HG02938 (cell line): ENCODE measurements around the gene HOXC11.

ENCODE experiments used
- ATAC-seq: cut with Tn5 transposase; IDR thresholded peaks from one replicate; pipeline ENCODE4 v1.9.1; 2021; ENCODE audit warnings: mild to moderate bottlenecking, moderate library complexity; ENCODE audit not compliant: unreplicated experiment

Gene HOXC11

DNA sequence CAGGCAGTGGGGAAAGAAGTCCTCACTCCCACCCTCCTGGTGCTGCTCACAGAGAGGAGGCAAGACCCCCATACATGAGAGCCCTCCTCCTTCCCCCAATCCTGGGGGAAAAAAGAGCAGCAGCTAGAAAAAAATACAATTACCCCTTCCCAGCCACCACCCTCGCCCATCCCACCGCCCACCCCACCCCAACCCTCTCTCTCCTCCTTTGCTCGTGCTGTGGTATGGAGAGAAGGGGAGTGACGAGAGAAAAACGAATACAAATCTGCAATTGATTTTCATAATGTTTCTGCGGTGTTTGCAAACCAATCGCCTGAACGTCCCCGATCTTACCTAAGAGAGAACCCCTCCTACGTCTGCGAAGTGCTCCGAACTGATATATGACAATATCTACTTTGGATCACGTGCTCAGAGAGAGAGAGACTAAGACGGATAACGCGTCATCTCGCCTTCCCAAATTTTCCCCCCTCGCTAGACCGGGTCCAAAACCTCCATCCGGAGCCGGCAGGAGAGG, at the start of gene HOXC11:
Gene HOXC11 (plus strand): TSS at position 405 of the 514 bp plus-strand sequence. CDS start 116 bp downstream, outside the sequence.
- no peak for ATAC-seq

DNA sequence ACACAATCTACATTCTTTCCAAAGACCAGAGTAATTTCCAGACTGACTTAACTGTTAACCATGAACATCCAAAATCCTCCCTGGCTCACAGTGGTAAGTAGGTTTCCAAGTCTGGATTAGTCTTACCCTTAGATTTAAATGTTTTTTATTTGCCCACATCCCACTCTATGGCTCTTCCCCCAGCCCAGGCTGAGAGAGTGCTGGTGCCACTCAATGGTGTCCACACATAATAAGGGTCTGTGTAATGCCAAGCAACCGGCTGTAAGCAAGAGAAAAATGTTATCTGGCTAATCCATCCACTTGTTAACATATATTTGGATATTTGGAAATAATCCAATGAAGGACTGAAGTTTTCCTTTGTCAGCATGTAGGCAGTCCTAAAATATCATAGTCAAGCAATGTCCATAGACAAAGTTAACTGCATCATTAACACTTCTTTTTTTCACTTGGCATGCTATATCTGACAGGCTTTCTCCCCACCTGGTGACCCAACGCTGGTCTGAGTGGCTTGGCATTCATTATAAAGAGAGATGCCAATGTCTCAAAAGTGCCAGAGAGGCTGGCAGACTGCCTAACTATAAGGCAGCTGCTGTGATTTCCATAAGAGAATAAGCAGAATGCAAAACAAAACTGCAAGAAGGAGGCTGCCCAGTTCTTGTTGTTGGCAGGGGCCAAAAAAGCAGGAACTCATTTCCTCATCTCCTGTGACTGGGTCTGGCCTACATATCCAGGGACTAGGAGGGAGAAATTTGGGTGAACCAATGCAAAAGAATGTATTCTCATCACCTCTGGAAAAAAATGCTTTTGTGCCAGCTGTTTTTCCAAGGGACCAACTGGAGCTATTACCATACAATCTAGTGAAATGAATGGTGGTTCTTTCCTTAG, 48.2 kb upstream of the HOXC11 start:
- no peak for ATAC-seq

DNA sequence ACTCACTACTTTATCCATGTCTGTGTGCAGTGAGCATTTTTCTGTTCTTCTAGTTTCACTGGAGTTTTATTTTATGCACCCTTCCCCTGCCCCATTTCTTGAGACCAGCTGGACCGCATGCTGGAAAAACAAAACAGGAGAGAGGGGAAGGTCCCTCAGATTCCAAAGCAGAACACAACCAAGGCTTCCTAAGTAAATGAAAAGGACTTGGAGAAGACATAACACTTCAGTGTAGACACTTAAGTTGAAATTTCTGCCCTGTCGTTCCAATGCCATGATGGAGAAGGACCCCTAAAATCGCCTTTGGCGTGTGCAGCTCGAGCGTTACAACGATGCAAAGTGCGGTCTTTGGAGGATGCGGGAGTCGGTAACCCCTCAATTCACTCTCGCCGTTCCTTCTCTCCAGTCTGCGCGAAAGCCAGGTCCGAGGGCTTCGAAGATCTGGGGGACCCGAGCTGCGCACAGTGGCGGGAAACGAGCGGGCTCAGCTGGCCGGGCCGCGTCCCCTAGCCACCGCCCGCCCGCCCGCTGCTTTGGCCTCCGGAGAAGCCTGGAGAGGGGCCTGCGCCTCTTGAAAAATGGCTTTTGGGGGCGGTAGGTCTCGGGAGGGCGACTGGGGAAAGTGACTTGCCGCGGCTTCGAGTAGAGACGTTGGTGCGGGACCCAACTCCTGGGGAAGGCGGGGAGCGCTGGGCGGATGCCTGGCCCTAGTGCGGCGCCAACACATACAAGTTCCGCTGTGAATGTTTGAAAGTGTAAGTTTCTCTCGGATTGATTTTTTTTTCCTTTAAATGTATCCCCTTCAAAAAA, 45.5 kb upstream of the HOXC11 start:
- no peak for ATAC-seq

DNA sequence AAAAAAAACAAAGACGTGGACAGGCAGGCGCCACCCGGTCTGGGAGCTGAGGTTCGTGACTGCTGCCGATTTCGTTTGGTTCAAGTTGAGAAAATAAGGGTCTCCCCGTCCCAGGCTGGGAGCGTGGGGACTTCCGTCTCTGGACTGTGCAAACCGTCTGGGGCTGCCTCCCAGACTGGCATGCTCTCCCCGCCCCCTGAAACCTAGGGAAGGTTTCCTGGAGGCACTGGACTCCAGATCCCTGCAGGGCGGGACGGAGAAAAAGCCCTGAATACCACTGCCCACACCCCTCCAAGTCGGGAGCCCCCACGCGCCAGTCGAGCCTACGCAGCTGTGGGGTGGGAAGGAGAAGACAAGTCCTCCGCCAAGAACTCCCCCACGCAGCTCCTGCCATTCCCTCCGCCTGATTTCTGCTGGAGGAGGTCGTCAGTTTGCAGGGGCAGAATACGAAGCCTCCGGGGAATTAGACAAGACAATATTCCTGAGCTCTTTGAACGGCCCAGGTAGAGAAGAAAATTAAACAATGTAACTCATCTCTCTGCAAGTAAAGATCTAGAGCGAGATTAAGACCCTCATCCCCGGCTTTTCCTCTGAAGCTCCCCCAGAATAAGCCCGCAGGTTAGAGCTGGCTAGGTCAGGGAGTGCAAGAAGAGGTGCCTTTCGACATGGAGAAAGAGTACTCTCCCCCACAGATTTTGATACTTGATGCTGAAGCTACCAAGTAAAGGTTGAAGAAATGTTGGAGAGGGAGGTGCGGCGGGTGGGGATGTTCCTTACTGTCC, 44.7 kb upstream of the HOXC11 start:
- no peak for ATAC-seq

DNA sequence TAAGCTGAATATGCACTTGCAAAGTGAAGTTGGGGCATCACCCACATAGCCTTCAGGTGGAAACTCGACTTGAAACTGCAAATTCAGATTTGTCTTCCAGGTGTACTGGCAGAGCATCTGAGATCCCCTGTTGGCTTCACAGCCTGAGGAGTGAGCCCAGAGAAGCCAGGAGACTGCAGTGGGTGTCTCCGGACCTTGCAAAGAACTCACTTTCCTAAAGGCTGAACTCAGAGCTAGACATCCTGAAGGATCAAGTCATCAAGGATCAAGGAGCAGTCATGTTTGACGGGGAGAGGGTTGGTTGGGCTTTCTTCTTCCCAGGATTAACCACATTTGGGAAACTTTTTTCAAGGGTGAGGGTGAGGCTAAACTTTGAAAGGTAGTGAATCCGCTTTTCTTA, 43.4 kb upstream of the HOXC11 start:
- ATAC-seq = no peak

DNA sequence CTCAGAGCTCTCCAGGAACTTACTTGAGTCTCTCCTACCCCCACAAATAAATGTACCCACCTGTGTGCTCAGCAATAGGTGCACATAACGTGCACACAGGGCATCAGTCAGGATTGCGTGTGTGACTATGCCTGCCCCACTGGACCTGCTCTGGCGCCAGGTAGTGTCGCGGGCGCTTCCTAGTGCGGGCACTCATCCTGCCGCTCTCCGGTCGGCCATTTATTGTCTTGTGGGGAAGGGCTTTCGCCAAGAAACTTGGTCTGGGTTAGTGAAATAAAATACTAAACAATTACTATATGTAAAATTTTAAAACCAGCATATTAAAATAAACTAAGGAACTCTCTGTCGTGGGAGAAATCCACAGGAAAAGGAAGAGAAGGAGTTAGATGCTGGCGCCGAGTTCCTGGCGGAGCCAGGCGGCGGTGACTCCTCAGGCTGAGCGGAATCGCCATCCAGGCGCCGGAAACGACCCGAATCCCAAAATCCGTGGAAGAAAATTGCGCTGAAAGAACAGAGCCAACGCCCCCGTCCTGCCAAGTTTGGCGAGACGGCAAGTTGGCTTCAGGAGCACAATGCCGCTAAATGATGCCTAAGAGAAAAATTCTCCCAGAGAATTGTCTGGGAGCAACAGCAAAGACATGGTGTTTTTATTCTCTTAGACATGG, 42.2 kb upstream of the HOXC11 start:
- no peak for ATAC-seq

DNA sequence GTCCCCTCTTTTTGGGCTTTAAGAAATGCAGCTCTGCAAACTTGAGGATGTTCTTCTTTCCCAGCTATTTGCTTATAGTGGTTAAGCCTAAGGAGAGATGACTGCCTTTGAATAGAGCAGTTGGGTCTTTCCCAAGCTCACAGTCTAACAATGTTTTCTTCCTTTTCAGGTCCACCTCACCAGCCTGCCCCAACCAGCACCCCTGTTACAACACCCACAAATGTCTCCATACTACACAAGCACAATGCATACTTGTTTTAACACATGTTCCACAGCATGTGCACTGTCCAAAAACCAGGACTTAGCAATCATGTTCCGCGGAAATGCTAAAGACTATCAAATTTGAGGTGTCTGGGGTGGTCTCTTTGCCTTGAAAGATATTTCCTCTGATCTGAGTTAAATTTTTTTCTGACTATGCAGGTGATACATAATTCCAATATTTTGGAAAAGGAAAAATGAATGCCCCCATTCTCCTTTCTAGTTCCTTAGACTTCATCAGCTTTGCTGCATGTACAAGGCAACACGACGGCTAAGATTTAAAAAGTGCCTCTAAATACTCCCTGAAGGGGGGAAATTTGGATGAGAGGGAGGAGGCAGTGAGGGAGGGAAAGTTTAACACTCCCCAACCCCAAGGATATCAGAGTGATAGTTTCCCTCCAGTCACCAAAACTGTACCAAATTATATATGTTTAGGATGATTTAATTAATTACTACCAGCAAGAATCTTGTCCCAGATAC, 40.9 kb upstream of the HOXC11 start:
- ATAC-seq = no peak

DNA sequence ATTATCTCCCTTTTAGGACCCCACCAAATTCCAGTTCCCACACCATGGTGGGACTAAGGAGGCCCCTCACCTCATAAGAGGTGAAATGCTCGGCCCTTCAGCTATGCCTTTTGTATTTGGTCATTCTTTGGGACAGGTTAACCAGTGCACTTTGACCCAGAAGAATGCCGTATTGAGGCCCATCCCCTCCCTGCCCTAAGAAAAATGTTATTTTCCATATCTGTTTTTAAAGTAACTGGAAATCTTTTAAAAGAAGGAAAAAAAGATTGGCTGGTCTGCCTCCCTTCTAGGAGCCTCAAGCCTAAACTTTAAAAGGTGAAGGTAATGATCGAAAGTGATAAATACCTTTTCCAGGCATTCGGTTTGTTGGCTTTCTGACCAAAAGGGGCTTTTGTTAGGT, 40.0 kb upstream of the HOXC11 start:
- ATAC-seq = no peak

DNA sequence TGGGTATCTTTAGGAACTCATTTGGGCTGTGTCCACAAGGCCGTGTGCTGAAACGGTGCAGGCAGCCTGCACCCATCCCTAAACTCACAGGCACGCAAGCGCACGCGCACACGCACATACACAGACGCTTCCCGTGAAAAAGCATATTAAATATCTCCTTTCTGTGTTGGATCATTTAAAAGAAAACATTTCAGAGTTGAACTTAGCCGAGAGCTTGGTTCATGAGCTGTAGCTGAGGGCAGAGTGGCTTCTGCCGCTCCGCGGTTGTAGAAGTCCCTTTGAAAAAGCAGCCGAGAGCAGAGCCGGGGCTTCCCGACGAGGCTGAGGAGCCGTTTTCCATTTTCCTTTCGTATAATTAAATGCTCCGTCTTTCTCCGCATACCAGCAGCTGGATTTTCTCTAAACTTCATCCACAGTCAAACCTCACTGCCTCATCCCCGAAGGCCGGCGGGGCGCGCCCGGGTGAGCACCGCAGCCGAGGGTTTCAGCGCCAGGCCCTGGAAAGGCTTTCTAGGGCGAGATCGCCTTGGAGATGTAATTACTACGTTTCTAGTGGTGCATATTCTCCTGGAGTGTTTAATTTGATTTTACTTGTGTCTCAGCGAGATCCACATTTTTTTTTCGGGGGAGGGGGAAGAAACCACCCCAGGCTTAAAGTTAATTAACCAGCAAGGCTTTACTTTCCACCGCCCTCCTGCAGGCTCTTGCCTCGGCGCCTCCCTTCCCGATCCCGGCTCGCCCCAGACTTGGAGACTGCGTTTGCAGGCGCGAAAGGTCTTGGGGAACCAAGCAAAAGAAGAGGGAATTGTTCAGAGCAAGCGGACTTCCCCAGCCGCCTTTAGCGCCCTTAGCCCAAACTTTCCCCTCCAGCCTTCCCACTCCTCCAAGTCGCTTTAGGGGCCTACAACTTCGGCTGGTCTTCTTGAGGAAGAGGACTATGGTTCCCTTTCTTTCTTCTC, 37.3 kb upstream of the HOXC11 start:
- ATAC-seq = no peak

DNA sequence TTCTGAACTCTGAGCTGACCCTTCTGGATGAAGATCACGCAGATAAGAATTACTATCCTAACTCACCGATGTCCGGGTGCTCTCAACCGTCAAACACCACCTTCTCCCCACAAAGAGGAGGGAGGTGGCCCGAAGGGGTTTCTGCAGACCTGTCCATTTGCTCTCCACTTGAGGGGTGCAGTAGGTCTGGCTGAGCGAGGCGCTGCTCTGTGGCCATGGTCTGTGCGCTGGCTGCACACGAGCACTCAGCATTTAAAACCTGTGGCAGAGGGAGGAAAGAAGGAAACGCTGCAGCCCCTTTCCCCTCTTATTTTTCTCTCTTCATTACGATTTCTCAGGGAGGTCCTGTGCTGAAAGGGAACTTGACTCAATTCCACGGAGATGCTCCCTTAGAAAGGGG, 35.8 kb upstream of the HOXC11 start:
- no peak for ATAC-seq

DNA sequence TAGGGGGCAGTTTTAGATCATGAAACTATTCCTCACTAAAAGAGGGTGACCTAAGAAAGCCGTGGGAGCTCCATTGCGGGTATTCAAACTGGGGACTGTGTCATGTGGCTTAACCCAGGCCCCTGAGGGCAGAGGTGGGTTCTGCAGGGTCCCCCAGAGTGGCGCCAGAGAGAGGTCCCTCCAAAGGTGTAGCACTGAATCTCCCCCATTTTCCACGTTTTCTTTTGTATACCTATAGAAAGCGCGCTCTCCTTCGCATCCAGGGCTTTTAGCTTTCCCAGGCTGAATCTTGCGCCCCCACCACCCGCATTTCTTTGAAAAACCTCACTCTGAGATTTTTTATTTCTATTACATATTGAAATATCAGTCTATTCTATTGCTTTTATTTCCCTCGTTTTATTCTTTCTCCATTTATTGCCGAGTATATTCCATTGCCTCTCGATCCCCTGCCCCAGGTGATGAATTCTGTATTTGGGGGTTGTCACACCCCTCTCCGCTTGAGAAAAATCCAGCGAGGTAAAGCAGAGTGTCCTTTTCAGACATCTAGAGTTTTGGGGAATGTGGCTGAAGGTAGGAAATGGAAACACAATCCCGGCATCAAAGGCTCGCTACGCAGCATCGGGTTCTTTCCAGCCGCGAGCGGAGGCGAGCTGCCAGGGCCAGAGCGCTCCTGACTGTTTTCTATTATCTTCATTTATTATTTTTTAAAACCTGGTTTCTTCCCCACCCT, 35.2 kb upstream of the HOXC11 start:
- ATAC-seq = no peak

DNA sequence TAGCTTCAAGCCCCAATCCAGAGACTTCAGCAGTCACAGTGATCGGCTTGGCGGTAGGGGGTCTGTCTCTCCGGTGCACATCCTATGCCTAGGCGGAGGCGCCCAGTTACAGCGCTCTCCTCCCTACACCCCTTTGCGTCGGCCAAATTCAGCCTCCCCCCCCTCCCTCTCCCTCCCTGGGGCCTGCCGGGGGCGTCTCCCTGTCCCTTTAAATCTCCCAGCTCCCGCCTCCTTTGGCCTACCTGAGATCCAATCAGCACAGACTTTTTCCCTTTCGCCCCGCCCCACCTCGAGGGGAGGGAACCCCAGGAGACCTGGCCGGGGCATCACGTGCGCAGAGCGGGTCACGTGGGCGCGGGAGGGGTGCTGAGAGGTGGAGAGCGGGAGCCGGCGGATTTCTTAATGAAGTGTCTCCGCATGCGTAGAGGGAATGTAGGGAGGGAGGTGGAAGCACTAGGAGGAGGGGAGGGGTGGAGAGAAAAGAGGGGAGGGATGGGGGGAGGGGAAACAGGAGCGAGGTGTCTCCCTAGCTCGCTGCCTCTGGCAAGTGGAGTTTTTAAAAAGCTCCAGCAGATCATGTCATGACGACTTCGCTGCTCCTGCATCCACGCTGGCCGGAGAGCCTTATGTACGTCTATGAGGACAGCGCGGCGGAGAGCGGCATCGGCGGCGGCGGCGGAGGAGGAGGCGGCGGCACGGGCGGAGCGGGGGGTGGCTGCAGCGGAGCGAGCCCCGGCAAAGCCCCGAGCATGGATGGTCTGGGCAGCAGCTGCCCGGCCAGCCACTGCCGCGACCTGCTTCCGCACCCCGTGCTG, 34.4 kb upstream of the HOXC11 start, which contains the start of gene HOXC13:
Gene HOXC13 (plus strand): TSS at position 506 of the 815 bp plus-strand sequence. CDS start 76 bp downstream, at position 582.
- ATAC-seq = no peak

DNA sequence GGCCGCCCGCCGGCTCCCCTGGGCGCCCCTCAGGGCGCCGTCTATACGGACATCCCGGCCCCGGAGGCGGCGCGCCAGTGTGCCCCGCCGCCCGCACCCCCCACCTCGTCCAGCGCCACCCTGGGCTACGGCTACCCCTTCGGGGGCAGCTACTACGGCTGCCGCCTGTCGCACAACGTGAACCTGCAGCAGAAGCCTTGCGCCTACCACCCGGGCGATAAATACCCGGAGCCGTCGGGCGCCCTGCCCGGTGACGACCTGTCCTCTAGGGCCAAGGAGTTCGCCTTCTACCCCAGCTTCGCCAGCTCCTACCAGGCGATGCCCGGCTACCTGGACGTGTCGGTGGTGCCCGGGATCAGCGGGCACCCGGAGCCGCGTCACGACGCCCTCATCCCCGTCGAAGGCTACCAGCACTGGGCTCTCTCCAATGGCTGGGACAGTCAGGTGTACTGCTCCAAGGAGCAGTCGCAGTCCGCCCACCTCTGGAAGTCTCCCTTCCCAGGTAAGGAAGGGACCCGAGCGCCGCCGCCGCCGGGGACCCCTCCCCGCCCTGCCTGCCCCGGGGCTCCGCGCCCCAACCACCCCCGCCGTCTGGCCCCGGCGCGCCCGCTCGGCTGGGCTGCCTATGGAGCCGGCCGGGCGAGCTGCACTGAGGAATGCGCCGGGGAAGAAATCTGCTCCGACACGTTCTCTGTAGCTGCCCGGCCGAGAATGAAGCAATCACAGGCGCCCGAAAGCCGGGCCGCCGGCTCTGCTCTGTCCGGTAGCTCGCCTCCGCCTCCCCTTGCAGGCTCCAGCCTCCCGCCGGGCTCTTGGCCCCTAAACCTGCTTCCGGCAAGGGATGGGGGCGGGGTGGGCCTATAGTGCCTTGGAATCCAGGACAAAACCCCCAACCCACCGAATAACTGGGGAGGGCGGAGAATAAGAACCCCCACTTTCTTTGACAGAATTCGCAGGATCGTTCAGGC, 33.5 kb upstream of the HOXC11 start:
- no peak for ATAC-seq

DNA sequence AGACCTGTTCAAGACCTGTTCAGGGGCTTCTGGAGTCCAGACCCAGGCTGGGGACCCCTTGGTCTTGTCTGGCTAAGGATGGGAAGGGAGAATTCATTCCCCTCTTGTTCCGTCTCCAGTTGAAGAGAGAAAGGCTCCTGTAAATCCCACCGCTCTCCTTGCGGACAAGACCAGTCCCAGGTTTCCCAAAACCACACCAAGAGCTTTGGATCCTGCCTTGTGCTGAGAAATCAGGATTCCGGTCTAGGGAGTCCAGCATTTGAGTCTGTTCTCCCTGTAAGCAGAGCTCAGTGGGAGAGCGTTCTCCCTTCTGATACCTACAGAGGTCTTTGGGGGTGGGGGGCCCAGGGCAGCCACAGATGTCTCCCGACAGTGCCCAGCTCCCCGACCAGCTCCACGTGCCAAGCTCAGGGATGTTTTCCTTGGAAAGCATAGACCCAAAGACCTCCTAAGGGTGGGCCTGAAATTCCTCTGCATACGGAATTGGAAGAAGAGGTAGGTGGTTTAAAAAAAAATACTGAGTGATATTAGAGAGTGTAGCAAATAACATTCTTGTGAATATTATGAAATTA, 32.4 kb upstream of the HOXC11 start:
- ATAC-seq = no peak

DNA sequence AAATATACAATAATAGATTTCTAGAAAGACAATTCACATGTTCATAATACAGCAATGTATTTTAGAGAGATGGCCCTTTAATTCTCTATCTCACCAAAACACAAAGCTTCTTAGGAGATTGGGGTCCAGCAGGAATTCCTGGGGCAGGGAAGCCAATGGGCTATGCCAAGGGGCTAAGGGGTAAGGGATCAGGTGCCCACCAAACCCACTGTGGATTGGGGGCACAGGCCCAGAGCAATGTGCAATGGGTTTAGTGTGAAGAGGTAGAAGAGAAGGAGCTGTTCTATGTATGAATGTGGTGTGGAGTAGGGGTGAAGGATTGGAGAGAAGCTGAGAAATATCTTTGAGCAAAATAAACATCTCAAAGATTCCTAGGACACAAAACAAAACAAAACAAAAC, 31.7 kb upstream of the HOXC11 start:
- ATAC-seq = no peak

DNA sequence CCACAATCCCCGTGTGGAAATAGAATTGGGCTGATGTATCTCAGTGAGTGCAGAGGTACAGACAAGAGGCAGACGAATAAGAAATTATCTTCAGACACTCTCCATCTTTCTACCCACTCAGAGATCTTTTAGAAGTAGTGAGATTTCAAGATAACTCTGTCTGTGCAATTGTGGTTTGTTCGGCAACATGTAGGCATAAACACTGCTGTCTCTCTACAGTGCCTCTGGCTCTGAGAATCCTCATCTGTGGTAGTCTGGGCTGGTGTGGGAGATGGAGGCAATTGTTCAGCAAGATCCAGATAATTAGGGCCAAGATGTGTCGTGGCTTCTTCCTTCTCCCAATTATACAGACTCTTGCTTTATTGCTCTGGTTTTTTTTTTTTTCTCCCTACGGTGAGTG, 31.2 kb upstream of the HOXC11 start:
- ATAC-seq = no peak
